Loucy (cell line): ENCODE data around the gene CHPF.

Experiments used
- CTCF ChIP-seq: fragments of 200-600 bp; sonication (generic); conservative IDR thresholded peaks from 2 replicates; pipeline ENCODE4 v1.5.1; 2014; ENCODE audit warnings: mild to moderate bottlenecking, antibody characterized with exemption, low read length
- EZH2phosphoT487 ChIP-seq: fragments of 200-600 bp; IDR thresholded peaks from 2 replicates; pipeline ENCODE4 v1.6.1; 2018; ENCODE audit warnings: antibody characterized with exemption, mild to moderate bottlenecking, moderate library complexity, borderline replicate concordance

GRCh38 chr2:219502618-219503017, 41.0 kb downstream of the CHPF start:
- TF ChIP-seq EZH2phosphoT487 (no peak), CTCF (no peak)
